HepG2 (cell line): ENCODE measurements around the gene WDR59.

Experiments used
- CTCF ChIP-seq: sonication (generic); formaldehyde crosslinking; IDR thresholded peaks from 2 replicates; pipeline ENCODE4 v1.5.0; 2020; ENCODE audit warnings: mild to moderate bottlenecking, missing genetic modification reagents, moderate library complexity
- HMGXB4 ChIP-seq, 2 experiments: sonication (generic) in 1 of 2; formaldehyde crosslinking in 1 of 2; IDR thresholded peaks; 2 replicates each; pipeline versions ENCODE4 v1.4.0 to v1.6.1; 2018 to 2020; ENCODE audit warnings: missing genetic modification reagents in 2 of 2, borderline replicate concordance in 1 of 2, low read depth in 1 of 2, mild to moderate bottlenecking in 1 of 2, missing biosample characterization in 1 of 2
- ZNF24 ChIP-seq: fragments of 450-650 bp; IDR thresholded peaks from 2 replicates; pipeline ENCODE4 v1.6.1; 2017; ENCODE audit warnings: antibody characterized with exemption, mild to moderate bottlenecking
- TF ChIP-seq, protein P1 (sequence below): sonication (generic); formaldehyde crosslinking; IDR thresholded peaks from 2 replicates; pipeline ENCODE4 v1.4.0; 2020; ENCODE audit warnings: missing genetic modification reagents

DNA sequence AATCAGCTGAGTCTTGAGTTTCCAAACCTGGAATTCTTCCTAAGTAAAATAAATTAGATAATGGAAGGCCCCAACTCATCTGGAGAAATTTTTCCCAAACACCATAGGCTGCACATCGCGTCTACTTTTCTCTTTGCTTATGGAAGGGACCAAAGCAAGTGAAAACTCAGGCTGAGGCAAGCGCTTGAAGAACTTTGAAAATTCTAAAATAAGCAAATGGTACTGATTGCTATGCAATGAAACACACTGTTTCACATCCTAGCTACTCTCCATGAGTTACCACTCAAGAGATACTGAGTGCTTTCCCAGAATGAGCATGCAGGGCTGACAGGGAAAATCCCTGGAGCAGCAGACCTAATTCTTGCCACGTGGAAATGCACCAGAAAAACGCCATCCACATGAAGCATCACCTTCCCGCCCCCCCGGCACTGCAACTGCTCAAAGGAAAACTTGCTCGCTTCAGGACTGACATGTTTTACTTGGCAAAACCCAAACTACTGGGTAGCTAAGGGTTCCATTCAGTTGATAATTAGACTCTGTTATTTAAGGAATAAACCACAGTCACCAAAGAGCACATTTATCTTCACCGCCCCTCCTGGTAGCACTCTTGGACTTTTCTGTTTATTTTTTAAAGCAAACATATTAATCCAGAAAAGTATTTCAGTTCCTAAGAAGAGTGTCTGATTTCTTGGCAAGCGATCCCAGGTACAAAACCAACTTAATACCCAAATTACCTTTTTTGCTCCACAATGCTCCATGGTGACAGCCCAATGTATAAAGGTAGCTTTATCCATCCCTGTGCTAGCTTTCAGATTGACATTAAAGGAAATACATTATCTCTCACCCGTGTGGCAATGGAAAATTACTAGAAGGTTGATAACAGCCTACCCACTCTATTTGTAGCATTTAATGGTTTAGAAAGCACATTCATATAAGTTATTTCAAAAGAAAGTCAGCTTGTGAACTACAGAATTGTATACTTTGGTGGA lies 62.5 kb downstream of the WDR59 start:
- TF ChIP-seq CTCF (CRISPR knock-in tag) (no peak), HMGXB4 (CRISPR knock-in tag; IDR thresholded peaks at IDR 0.05; ENCODE audit: borderline replicate concordance in 1 of 2, low read depth in 1 of 2) (no peak), ZNF24 (no peak)
- TF ChIP-seq, protein P1, sequence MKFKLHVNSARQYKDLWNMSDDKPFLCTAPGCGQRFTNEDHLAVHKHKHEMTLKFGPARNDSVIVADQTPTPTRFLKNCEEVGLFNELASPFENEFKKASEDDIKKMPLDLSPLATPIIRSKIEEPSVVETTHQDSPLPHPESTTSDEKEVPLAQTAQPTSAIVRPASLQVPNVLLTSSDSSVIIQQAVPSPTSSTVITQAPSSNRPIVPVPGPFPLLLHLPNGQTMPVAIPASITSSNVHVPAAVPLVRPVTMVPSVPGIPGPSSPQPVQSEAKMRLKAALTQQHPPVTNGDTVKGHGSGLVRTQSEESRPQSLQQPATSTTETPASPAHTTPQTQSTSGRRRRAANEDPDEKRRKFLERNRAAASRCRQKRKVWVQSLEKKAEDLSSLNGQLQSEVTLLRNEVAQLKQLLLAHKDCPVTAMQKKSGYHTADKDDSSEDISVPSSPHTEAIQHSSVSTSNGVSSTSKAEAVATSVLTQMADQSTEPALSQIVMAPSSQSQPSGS (CRISPR knock-in tag), result 0 out of 2 replicates have a peak, but pooled peaks have one; percentile 16
